HG03469 (cell line): ENCODE measurements around the gene PTH2.
"Not testable (repeated sequence)": the region's sequence is repeated elsewhere in the genome, so short reads cannot be mapped to it uniquely, and the experiment has no call there.

Source experiments
- ATAC-seq: cut with Tn5 transposase; IDR thresholded peaks from one replicate; pipeline ENCODE4 v1.9.1; 2021; ENCODE audit warnings: mild to moderate bottlenecking, moderate library complexity, moderate number of reproducible peaks; ENCODE audit not compliant: unreplicated experiment

The PTH2 gene

GRCh38 chr19:49390131-49390928 lies 32.9 kb downstream of the PTH2 start:
- ATAC-seq = no peak

DNA sequence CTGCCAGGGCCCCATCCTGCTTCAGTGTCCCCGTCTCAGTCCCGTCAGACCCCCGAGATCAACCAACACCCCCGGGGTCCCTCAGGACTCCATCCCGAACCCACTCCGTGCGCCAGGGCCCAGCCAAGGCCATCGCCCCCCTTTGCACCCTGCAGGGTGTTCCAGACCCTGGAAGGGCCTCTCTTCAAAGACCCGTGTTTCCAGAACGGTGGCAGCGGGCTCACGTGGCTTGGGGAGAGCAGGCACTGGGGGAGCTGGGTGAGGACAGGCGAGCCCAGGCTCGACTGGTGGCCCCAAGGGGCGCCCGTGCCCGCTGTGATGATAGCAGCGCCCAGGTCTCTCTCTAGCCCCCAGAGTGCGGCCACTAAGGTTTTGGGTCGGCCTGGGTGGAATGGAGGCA lies 33.8 kb downstream of the PTH2 start:
- ATAC-seq = no peak

DNA sequence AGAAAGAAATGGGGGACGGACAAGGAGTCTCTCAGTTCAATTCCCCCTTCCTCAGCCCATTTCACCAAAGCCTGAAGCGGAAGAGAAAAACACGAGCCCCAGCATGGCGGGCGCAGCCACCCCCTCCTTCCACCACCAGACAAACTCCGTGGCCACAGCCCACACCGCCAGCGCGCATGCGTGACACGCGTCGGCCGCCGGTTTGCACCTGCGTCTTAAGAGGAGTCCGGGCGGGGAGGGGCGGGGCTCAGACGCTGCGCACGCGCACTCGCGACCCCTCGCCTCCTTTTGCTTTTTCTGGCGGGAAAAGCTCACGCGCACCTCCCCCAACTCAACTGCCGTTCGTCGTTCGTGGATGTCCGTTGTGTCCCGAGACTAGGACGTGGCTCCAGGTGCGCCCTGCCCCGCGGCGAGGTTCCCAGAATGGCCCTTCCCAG lies 35.3 kb downstream of the PTH2 start, which contains the start of gene KASH5:
KASH5 (plus strand) TSS at position 314 of the 437 bp plus-strand sequence. CDS start 2,635 bp downstream, outside the sequence.
- no peak for ATAC-seq

DNA sequence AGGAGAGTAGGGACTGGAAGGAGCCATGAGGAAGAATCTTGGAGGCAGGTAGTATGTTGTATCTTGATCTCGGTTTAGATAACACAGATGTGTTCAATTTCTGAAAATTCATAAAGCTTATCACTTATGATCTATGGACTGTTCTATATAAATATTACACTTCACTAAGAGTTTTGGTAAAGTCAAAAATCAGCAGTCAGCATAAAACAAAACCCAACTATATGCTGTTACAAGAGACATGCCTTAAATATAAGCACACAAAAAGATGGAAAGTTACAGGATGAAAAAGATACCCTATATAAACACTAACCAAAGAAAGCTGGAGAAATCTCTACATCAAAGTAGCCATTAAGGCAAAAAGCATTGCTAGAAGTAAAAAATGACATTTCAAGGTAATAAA lies 39.6 kb downstream of the PTH2 start:
- no peak for ATAC-seq

DNA sequence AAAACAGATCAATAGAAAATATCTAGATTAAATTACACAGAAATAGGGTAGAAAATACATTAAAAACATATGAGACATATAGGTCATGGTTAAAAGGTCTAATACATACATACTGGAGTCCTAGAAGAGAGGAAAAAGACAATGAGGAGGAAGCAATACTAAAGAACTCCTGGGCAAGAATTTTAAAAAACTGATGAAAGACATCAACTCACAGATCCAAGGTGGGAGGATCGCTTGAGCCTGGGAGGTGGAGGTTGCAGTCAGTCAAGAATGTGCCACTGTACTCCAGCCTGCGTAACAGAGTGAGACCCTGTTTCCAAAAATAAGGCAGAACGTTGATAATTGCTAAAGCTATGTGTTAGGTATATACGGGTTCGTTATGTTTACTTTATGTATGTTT lies 40.6 kb downstream of the PTH2 start:
- ATAC-seq = no peak

DNA sequence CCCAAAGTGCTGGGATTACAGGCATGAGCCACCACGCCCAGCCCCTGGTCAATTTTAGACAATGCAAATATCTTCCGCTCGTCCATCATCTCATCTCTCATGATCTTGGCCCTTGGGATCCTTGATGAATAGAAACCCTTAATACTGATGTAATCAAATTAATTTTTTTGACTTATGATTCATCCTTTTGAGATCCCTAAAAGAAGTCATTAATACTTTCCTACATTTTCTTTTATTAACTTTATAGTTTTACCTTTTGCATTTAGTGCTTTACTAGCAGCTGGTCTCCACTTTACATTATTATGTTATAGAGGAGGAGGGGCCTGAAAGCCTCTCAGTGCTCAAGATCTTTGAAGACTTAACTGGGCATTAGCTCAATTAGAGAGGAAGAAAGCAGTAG lies 42.9 kb downstream of the PTH2 start:
- no peak for ATAC-seq

- no peak for ATAC-seq
Measured at GRCh38 chr19:49378512-49378911, 44.7 kb downstream of the PTH2 start.

- no peak for ATAC-seq
Measured at GRCh38 chr19:49374665-49375434, 48.4 kb downstream of the PTH2 start.

DNA sequence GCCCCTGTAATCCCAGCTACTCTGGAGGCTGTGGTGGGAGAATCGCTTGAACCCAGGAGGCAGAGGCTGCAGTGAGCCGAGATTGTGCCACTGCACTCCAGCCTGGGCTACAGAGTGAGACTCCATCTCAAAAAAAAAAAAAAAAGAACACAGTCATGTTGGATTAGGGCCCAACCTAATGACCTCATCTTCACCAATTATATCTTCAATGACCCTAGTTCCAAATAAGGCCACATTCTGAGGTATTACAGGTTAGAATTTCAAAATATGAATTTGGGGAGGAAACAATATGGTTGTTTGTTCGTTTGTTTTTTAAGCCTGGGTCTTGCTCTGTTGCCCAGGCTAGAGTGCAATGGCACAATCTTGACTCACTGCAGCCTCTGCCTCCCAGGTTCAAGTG lies 50.1 kb downstream of the PTH2 start:
- ATAC-seq = not testable (repeated sequence)
